HCEC 1CT (cell line): ENCODE measurements around the gene STRIP1.
"Not testable (repeated sequence)": the region's sequence is repeated elsewhere in the genome, so short reads cannot be mapped to it uniquely, and the experiment has no call there.

Source experiments
- DNase-seq: peaks from one replicate; pipeline ENCODE4 v3.0.0-alpha.2; 2017

The STRIP1 gene

GRCh38 chr1:110070671-110071242 lies 36.3 kb downstream of the STRIP1 start, which contains the start of gene ALX3:
ALX3 (minus strand) TSS chr1:110070672; CDS start chr1:110070612, 60 bp downstream.
- no peak for DNase-seq

- DNase-seq: no peak
Observed at GRCh38 chr1:110074166-110074565, 39.7 kb downstream of the STRIP1 start.

GRCh38 chr1:110076789-110077500 lies 42.5 kb downstream of the STRIP1 start:
- no peak for DNase-seq

GRCh38 chr1:110079995-110080394 lies 45.6 kb downstream of the STRIP1 start:
- not testable (repeated sequence) for DNase-seq

- DNase-seq: no peak
Observed at GRCh38 chr1:110081061-110081460, 46.6 kb downstream of the STRIP1 start.

GRCh38 chr1:110082477-110082876 lies 48.1 kb downstream of the STRIP1 start:
- no peak for DNase-seq

- DNase-seq: no peak
Observed at GRCh38 chr1:110083061-110083865, 48.8 kb downstream of the STRIP1 start.

- no peak for DNase-seq
Observed at GRCh38 chr1:110083866-110084226, 49.4 kb downstream of the STRIP1 start.

GRCh38 chr1:110084227-110085078 lies 50.0 kb downstream of the STRIP1 start:
- DNase-seq: no peak

- no peak for DNase-seq
Observed at GRCh38 chr1:110085671-110086070, 51.2 kb downstream of the STRIP1 start.

GRCh38 chr1:110086961-110087360 lies 52.5 kb downstream of the STRIP1 start:
- DNase-seq: no peak

GRCh38 chr1:110087812-110088738 lies 53.7 kb downstream of the STRIP1 start:
- DNase-seq: peak; percentile 44

GRCh38 chr1:110088739-110089316 lies 54.4 kb downstream of the STRIP1 start:
- no peak for DNase-seq

- DNase-seq: no peak
Observed at GRCh38 chr1:110089561-110090275, 55.3 kb downstream of the STRIP1 start.

GRCh38 chr1:110091381-110091780 lies 57.0 kb downstream of the STRIP1 start:
- no peak for DNase-seq

GRCh38 chr1:110091791-110092190 lies 57.4 kb downstream of the STRIP1 start:
- no peak for DNase-seq

- DNase-seq: no peak
Observed at GRCh38 chr1:110092991-110093390, 58.6 kb downstream of the STRIP1 start.

GRCh38 chr1:110094931-110095654 lies 60.7 kb downstream of the STRIP1 start:
- DNase-seq: no peak

GRCh38 chr1:110097507-110098221 lies 63.2 kb downstream of the STRIP1 start:
- no peak for DNase-seq
